Kidney capillary endothelial cell (primary cell): Measurements from ENCODE around the gene RTP5.

Source experiments
- DNase-seq: peaks from one replicate; pipeline ENCODE4 v3.0.0-alpha.2; 2018; ENCODE audit warnings: low spot score

RTP5 gene

DNA sequence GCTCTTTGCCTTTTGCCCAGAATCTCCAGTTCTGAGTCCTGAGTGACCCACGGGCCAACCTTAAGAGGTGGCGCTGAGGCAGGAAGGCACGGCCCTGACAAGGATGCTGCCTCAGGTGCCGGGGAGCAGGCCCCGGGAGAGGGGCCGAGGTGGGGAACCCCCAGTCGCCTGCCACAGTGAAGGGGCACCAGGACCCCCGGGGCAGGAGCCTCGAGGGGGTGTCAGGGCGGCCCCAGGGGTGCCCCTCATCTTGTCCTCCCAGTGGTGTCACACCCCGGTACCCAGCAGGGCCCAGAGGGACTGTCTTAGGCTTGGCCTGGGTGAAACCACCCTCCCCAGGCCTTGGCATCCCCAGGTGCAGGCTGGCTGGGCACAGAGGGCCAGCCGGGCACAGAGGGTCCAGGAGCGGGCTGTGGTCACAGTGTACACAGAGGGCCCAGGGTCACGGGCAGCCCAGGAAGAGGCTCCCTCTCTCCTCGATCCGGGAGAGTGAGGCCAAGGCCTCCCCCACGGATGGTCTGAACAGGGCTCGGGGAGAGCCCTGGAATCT lies 11.9 kb upstream of the RTP5 start:
- no peak for DNase-seq

DNA sequence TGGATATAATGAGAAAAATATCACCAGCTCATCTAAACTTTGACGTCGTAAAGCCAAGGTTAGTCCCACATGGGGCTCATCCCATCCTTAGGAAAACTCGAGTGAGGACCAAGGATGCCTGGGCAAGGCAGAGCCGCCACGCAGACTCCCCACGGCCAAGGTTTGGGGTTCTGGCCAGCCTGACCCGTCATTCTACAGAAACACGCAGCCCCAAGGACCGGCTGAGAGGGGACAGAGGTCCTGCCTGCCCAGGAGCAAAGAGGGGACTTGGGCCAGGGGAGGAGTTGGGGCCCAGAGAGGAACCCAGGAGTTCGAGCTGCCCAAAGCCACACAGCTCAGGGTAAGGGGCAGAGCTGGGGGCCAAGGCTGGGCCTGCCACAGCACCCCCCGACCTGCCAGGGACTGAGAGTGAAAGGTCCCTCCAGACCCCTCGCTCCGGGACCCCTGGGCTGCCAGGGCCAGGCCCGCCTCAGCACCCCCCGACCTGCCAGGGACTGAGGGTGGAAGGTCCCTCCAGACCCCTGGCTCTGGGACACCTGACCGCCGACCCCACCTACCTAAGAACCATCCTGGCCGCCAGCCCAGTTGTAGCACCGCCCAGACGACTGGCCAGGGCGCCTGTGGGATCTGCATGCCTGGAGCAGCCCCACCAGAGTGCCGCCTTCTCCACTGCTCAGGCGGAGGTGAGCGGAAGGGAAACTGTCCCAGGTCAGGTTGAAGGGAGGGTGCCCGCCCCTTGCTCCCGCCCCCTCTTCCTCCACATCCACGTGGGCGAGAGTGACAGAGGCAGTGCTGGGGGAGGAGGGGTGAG lies 11.1 kb upstream of the RTP5 start, which contains the start of gene PDCD1:
Gene PDCD1, minus strand, starts transcription at position 689 of the 811 bp plus-strand sequence. Its CDS starts 56 bp downstream, at position 633.
- DNase-seq: no peak

DNA sequence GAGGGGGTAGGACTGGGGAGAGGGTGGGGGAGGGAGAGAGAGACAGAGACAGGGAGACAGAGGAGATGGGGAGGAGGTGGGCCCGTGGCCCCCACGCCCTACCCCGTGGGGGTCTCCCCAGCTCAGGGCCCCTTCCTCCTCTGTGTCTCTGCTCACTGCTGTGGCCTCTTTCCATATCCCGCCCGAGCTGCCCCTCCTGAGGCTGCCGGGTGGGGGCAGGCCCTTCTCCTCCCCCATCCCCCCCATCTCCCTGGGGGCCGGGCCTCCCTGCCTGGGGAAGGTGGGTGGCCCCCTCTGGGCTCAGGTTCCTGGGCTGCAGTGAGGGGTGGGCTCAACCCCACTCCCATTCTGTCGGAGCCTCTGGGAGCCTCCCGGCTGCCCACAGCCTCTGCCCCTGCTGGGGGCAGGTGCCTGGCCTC lies 10.5 kb upstream of the RTP5 start:
- DNase-seq: no peak

DNA sequence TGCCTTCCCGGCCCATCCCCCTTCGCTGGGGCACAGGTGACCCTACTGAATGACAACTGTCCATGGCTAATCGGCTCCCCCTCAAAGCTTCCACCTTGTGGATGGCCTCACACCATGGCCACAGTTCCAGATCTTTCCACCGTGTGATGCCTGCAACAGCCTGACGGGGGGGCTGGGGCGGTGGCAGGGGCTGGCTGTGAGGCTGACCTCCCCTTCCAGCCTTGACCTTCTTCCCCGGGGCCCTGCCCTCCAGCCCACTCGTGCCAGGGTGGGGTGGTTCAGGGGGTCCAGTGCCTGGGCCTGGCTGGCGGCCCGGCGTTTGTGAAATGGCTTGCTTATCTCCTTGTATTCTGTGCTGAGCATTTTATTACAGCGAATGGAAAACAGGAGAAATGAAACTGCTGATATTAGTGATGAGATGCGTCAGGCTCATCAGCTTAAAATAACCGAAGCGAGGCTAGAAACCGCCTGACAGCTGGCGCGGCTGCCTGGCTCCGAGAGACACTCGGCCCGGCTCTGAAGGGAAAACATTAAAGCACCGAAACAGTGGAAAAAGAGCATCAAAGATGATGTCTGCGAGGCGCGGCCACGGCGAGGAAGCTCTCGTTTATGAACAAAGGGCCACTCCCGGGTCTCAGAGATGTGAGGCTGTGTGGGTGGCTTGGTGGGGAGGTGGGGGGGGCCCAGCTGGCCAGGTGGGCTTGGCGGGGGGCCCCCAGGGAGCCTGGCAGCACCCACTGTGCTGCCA lies 9.9 kb upstream of the RTP5 start:
- DNase-seq: no peak

DNA sequence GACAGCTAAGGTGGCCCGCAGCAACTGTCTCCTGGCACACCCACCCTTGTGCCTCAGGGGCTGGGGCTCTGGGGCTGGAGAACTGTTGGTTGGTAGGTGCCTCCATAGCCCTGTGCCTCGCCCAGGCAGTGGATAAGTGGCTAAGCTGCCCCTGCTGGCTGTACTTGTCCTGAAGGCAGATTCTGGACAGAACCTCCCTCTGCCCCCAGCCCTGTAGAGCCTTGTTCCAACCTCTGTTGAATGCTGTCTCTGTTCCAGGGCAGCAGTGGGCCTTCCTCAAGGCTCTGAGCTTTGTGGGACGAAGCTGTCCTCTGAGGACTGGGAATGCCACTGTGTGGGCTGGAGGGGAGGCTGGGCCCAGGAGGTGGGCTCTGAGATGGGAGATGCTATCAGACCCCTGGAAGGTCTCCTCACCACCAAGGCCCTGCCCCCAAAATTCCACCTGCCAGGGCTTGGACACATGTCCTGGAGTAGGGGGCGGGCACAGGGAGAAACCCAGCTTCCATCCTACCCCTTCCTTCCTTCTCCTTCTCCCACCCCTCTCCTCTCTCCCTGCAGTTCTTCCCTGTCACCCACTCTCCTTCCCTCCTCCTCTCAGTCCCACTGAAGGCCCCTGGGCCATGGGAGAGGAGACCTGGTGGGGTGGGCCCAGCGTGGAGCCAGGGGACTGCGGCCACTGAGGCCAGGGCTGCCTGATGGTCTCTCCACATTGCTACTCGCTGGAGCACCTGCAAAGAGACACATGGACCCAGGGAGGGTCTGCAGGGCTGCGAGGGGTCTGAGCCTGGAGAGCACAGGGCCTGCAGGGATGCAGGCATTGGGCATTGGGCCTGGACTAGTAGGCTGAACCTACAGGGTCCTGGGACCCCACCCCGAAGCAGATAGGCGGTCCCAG lies 9.1 kb upstream of the RTP5 start:
- DNase-seq: no peak

GRCh38 chr2:241861264-241861663 lies 8.3 kb upstream of the RTP5 start:
- no peak for DNase-seq

DNA sequence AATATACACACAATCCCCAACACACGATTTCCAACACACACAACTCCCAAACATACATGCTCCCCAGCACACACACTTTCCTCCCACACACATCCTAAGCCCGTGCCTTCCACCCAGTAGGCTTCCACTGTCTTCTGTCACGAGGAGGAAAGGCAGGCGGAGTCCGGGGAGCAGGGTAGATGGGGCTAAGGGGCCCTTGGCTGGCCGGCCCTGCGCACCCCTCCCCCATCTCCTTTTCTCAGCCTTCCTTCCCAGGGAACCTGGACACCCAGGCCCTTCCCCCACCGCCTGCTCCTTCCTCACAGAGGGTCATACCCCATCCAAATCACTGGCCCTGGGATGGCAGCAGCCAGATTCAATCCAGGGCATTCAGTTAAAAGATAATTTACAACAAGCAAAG lies 7.4 kb upstream of the RTP5 start:
- DNase-seq: no peak

- DNase-seq: no peak
Measured at GRCh38 chr2:241862775-241863535, 6.6 kb upstream of the RTP5 start.

DNA sequence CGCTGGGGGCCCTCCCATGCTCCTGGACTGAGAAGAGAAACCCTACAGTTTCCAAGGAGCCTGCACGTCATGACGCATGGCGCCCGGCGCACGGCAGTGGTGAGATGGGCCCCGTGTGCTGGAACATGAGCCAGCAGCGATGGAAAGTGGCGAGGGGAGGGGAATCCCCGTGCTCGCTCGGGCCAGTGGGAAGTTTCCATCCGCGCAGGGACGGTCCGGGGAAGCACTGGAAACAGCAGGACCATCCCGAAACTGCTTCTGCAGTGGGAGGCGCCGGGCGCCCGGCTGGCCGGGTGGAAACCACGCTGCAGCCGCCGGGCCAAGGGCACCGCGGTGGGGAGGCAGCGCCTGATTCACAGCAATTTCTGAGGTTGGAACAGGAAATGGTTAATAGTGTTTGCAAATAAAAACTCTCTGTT lies 6.0 kb upstream of the RTP5 start:
- DNase-seq: no peak

DNA sequence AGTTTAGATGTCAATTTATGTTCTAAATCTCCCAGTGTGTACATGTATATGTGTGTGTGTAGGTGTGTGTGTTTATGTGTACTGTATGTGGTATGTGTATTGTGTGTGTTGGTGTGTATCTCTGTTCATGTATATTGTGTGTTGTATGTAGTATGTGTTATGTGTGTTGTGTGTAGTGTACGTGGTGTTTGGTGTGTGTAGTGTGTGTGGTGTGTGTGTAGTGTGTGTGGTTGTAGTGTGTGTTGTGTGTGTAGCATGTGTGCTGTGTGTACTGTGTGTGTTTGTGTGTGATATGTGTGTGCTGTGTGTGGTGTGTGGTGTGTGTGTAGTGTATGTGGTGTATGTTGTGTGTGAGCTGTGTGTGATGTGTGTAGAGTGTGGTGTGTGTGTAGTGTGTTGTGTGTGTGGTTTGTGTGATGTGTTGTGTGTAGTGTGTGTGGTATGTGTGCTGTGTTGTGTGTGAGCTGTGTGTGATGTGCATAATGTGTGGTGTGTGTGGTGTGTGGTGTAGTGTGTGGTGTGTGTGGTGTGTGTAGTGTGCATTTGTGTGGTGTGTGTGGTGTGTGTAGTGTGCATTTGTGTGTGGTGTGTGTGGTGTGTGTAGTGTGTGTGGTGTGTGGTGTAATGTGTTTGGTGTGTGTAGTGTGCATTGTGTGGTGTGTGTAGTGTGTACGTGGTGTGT lies 5.2 kb upstream of the RTP5 start:
- DNase-seq: no peak

DNA sequence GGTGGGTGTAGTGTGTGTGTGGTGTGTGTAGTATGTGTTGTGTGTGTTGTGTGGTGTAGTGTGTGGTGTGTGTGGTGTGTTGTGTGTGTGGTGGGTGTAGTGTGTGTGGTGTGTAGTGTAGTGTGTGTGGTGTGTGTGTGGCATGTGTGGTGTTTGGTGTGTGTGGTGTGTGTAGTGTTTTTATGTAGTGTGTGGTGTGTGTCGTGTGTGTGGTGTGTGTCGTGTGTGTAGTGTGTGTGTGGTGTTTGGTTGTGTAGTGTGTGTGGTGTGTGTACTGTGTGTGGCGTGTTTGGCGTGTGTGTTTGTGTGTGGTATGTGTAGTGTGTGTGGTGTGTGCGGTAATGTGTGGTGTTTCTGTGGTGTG lies 4.7 kb upstream of the RTP5 start:
- no peak for DNase-seq

DNA sequence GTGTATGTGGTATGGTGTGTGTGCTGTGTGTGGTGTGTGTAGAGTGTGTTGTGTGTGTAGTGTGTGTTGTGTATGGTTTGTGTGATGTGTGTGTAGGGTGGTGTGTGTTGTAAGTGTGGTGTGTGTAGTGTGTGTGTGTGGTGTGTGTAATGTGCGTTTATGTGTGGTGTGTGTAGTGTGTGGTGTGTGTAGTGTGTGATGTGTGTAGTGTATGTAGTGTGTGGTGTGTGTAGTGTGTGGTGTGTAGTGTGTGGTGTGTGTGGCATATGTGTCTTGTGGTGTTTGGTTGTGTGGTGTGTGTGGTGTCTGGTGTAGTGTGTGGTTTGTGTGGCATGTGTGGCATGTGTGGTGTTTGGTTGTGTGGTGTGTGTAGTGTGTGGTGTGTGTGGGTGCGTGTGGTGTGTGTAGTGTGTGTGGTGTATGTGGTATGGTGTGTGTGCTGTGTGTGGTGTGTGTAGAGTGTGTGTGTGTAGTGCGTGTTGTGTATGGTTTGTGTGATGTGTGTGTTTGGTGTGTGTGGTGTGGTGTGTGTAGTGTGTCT lies 4.0 kb upstream of the RTP5 start:
- DNase-seq: no peak

- no peak for DNase-seq
Measured at GRCh38 chr2:241865957-241866789, 3.4 kb upstream of the RTP5 start.

DNA sequence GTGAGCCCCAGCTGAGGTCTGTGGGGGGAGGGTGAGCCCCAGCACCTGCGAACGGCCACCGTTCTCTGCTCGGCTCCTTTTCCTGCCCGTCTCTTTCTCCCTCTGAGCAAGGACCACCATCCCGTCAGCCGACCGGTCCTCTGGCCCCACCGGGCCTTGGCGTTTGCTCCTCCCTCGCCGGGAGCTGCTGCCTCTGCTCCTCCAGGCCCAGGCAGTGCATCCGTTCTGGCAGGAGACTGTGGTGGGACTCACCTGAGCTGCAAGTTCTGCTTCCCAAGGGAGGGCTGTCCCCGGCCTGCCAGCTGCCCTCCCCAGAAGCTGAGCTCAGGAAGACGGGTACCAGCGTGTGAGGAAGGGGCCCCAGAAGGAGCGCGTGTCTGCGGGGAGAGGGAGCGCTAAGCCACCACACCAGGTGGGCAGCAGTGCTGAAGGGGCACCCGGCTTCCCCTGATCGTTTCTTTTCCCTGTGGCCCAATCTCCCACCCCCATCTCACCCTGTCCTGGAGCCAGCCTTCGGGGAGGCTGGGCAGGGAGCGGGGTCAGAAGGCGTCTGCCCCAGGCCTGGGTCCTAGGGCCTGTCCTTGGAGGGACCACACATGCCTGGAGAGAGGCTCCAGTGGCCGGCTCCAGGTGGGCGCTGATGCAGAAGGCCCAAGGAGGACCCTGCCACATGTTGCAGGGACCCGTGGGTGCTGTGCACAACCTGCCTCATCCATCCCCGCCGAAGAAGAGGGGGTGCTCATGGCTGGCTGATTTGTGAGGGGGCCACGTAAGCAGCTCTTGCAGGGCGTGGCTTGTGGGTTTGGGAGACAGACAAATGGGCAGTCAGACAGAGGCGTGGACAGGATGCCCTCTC lies 2.5 kb upstream of the RTP5 start:
- no peak for DNase-seq

GRCh38 chr2:241867776-241868420 lies 1.6 kb upstream of the RTP5 start:
- no peak for DNase-seq

- DNase-seq: no peak
Measured at GRCh38 chr2:241868661-241869081, 858 bp upstream of the RTP5 start.

DNA sequence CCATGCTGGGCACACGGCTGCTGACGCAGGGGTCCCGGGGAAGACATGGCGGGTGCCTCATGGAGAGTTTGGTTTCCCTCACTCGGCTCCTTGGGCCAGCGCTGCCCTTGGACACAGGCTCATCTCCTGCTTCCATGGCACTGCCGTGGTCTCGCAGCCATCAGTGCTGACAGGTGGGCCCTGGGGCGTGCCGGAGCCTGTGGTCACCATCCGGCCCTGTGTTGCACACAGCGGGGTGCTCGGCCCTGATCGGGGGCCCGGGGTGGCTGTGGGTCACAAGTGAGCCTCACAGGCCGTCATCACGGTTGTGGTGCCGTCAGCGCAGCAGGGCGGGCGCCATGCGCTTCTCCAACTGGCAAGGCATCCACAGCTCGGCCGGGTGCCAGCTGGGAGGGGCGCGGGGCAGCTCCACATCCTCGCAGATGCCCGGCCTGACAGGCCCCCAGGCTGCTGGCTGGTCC lies 582 bp downstream of the RTP5 start:
- DNase-seq: no peak
